HCT116 (cell line): ENCODE data around the gene CDC6. TPM values are rescaled to one million over a fixed set of nuclear protein-coding genes. Genes with fewer than 3 reads are reported as not detected.

Experiments used
- ATAC-seq: fragments of 200-7000 bp; cut with Tn5 transposase; 2 replicates; pipeline ENCODE4 v1.9.1; 2020; ENCODE audit warnings: mild to moderate bottlenecking, moderate library complexity
- BruUV-seq: library from RNA; stranded (reverse); fragments of 400-500 nt; replicated peaks from 2 replicates; lab custom pipeline; 2021; lab: Mats Ljungman, UMichigan
- CTCF ChIA-PET: fragments of 300-600 bp; sonication (Branson Sonifier 250); formaldehyde crosslinking; loops from one replicate; lab custom pipeline; 2021; ENCODE audit warnings: antibody characterized with exemption; lab: Charles Lee
- POLR2A ChIA-PET: fragments of 300-600, 350-600 bp; sonication (Branson Sonifier 250); formaldehyde crosslinking; loops from one replicate; lab custom pipeline; 2021; ENCODE audit warnings: antibody characterized with exemption; lab: Charles Lee
- RAD21 ChIA-PET, 2 experiments: fragments of 300-600 bp; sonication (Branson Sonifier 250); formaldehyde crosslinking; loops; one replicate each; lab custom pipeline; 2023; ENCODE audit warnings: low total read pairs in 2 of 2; ENCODE audit not compliant: uncharacterized antibody in 2 of 2, unreplicated experiment in 2 of 2, low non-redundant PET in 1 of 2; lab: Charles Lee
- DNase-seq: peaks from one replicate; pipeline ENCODE4 v3.0.0-alpha.2; 2010; ENCODE audit warnings: low read depth, low spot score
- H2AFZ ChIP-seq: fragments of 200-600 bp; shearing (Covaris generic), sonication (generic); 2 replicates; pipeline ENCODE4 v1.6.1; 2017; ENCODE audit warnings: low read depth, mixed run types, mixed read lengths, antibody characterized with exemption, low read length; ENCODE audit not compliant: poor library complexity, severe bottlenecking
- H3K27ac ChIP-seq: 2 replicates; pipeline ENCODE4 v1.5.1; 2012; ENCODE audit warnings: low read depth, low read length
- H3K27me3 ChIP-seq: fragments of 200-600 bp; sonication (generic); 2 replicates; pipeline ENCODE4 v1.6.1; 2016; ENCODE audit warnings: mixed run types, low read length, mixed read lengths; ENCODE audit not compliant: insufficient read depth
- H3K36me3 ChIP-seq, 2 experiments: fragments of 200-500 bp in 1 of 2; fragments of 200-600 bp in 1 of 2; sonication (Bioruptor generic) in 1 of 2; sonication (generic) in 1 of 2; 2 replicates each; pipeline versions ENCODE4 v1.5.1 to v1.6.1; 2014 to 2016; ENCODE audit warnings: low read length in 2 of 2, inconsistent platforms in 1 of 2, mixed read lengths in 1 of 2, mixed run types in 1 of 2; ENCODE audit not compliant: insufficient read depth in 2 of 2, control insufficient read depth in 1 of 2
- H3K4me1 ChIP-seq, 2 experiments: fragments of 200-600 bp in 1 of 2; sonication (generic) in 1 of 2; 2 replicates each; pipeline versions ENCODE4 v1.5.1 to v1.6.1; 2012 to 2017; ENCODE audit warnings: low read length in 2 of 2, inconsistent platforms in 1 of 2, mild to moderate bottlenecking in 1 of 2, mixed read lengths in 1 of 2, mixed run types in 1 of 2, moderate library complexity in 1 of 2; ENCODE audit not compliant: insufficient read depth in 2 of 2, control insufficient read depth in 1 of 2
- H3K4me2 ChIP-seq: fragments of 200-600 bp; sonication (generic); 2 replicates; pipeline ENCODE4 v1.6.1; 2017; ENCODE audit warnings: mixed run types, low read length, mixed read lengths
- H3K4me3 ChIP-seq, 2 experiments: fragments of 200-600 bp in 1 of 2; sonication (generic) in 1 of 2; replicated peaks in 1 of 2; 2 replicates each; pipeline ENCODE4 v1.5.1; 2011 to 2016; ENCODE audit warnings: low read length in 2 of 2, control low read depth in 1 of 2, low read depth in 1 of 2, mild to moderate bottlenecking in 1 of 2, mixed read lengths in 1 of 2, mixed run types in 1 of 2
- H3K79me2 ChIP-seq: fragments of 200-600 bp; sonication (generic); 2 replicates; pipeline ENCODE4 v1.6.1; 2017; ENCODE audit warnings: mild to moderate bottlenecking, mixed run types, low read length, moderate library complexity, mixed read lengths; ENCODE audit not compliant: insufficient read depth
- H3K9ac ChIP-seq: fragments of 200-600 bp; sonication (generic); 2 replicates; pipeline ENCODE4 v1.6.1; 2016; ENCODE audit warnings: low read length, mixed read lengths
- H3K9me2 ChIP-seq: fragments of 200-600 bp; sonication (generic), shearing (Covaris generic); 2 replicates; pipeline ENCODE4 v1.6.1; 2017; ENCODE audit warnings: mixed run types, mild to moderate bottlenecking, moderate library complexity; ENCODE audit not compliant: insufficient read depth
- H3K9me3 ChIP-seq, 2 experiments: fragments of 200-500 bp in 1 of 2; fragments of 200-600 bp in 1 of 2; sonication (Bioruptor generic) in 1 of 2; sonication (generic) in 1 of 2; 2 replicates each; pipeline ENCODE4 v1.6.1; 2014 to 2017; ENCODE audit warnings: low read length in 2 of 2, mixed read lengths in 2 of 2, inconsistent platforms in 1 of 2, low read depth in 1 of 2, mild to moderate bottlenecking in 1 of 2, mixed run types in 1 of 2, moderate library complexity in 1 of 2; ENCODE audit not compliant: control insufficient read depth in 1 of 2, insufficient read depth in 1 of 2
- H4K20me1 ChIP-seq: fragments of 200-600 bp; sonication (generic), shearing (Covaris generic); 2 replicates; pipeline ENCODE4 v1.6.1; 2017; ENCODE audit warnings: mixed run types, mild to moderate bottlenecking, moderate library complexity; ENCODE audit not compliant: insufficient read depth
- CBX3 ChIP-seq: IDR thresholded peaks from 2 replicates; pipeline ENCODE4 v1.6.1; 2012; ENCODE audit warnings: low read depth
- EGR1 ChIP-seq: IDR thresholded peaks from 2 replicates; pipeline ENCODE4 v1.6.1; 2012; ENCODE audit warnings: low read depth
- ELF1 ChIP-seq: IDR thresholded peaks from 2 replicates; pipeline ENCODE4 v1.6.1; 2012; ENCODE audit warnings: low read depth, borderline replicate concordance
- EZH2 ChIP-seq: fragments of 200-600 bp; sonication (generic); IDR thresholded peaks from 2 replicates; pipeline ENCODE4 v1.6.1; 2017; ENCODE audit warnings: antibody characterized with exemption, mixed run types
- EZH2phosphoT487 ChIP-seq: fragments of 200-600 bp; IDR thresholded peaks from 2 replicates; pipeline ENCODE4 v1.6.1; 2018; ENCODE audit warnings: antibody characterized with exemption, borderline replicate concordance
- POLR2A ChIP-seq: IDR thresholded peaks from 2 replicates; pipeline ENCODE4 v1.7.0; 2011; ENCODE audit warnings: borderline replicate concordance; ENCODE audit not compliant: insufficient read depth, insufficient read length; ENCODE audit errors: extremely low read depth
- POLR2AphosphoS5 ChIP-seq: IDR thresholded peaks from 2 replicates; pipeline ENCODE4 v1.6.1; 2011; ENCODE audit warnings: mild to moderate bottlenecking, low read depth, low read length, moderate library complexity
- SIN3A ChIP-seq: IDR thresholded peaks from 2 replicates; pipeline ENCODE4 v1.6.1; 2012; ENCODE audit warnings: low read depth
- SP1 ChIP-seq: IDR thresholded peaks from 2 replicates; pipeline ENCODE4 v1.6.1; 2012; ENCODE audit warnings: low read depth
- SRF ChIP-seq: IDR thresholded peaks from 2 replicates; pipeline ENCODE4 v1.6.1; 2012; ENCODE audit warnings: low read depth
- YY1 ChIP-seq: IDR thresholded peaks from 2 replicates; pipeline ENCODE4 v1.6.1; 2011; ENCODE audit warnings: low read length, low read depth, moderate library complexity, mild to moderate bottlenecking; ENCODE audit not compliant: insufficient replicate concordance; ENCODE audit errors: extremely low read depth
- ZNF274 ChIP-seq: fragments of 200-500 bp; sonication (Bioruptor generic); IDR thresholded peaks from 2 replicates; pipeline ENCODE4 v1.6.1; 2014; ENCODE audit warnings: mild to moderate bottlenecking, low read depth, low read length, inconsistent platforms
- intact Hi-C: fragments of 100-400 bp; cut with micrococcal nuclease; formaldehyde crosslinking; loops from 2 replicates; pipeline ENCODE4 v1.10.0; 2022
- total RNA-seq: library from RNA; stranded (reverse); gene quantifications from one replicate; pipeline ENCODE4 v1.2.1, GENCODE V29; 2021; ENCODE audit not compliant: unreplicated experiment
- TF ChIP-seq, protein P1 (sequence below): IDR thresholded peaks from 2 replicates; pipeline ENCODE4 v1.6.1; 2012; ENCODE audit warnings: low read depth
- TF ChIP-seq, protein P2 (sequence below): IDR thresholded peaks from 2 replicates; pipeline ENCODE4 v1.6.1; 2012

Gene CDC6
- total RNA-seq, 1 experiment from 2014 or later, result 117 TPM

DNA sequence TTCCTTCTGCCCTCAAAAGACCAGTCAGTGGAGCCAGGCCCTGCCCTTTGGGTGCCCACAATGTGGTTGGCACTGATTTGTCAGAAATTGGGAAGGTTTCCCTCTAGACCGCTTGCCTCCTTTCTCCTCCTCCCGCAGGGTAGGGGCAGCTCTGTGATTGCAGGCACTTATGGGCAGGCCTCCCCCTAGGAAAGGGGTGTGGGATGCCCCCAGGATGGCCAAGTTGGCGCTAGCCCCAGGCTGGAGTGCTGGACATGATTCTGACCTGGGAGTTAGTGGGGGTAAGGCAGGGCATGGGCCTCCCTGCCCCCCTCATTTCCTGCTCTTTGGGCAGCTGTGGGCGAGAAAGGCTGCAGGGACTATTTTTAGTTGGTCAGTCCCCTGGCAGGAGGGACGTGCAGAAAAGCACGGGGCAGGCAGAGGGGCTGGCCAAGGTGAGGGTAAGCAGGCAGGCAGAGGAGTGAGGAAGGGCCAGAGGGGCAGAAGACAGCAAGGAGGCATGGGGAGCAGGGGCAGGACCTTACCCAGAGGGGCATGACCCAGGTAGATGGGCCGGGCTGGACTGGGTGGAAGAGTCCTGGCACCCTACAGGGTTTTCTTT, 24.6 kb downstream of the CDC6 start:
- Histone ChIP-seq H3K4me3 (no peak overlapping the region), H3K27me3 (no peaks in the 10 kb centered on the region), H3K36me3 (no peaks in the 10 kb centered on the region), H3K4me2 (peak overlapping the region; percentile 77), H3K9ac (peak overlapping the region; percentile 34), H2AFZ (no peak overlapping the region), H3K9me3 (no peaks in the 10 kb centered on the region), H3K79me2 (no peaks in the 10 kb centered on the region), H4K20me1 (no peaks in the 10 kb centered on the region), H3K4me1 (peaks cover 78 to 99% of the 10 kb centered on the region in 2 experiments), H3K9me2 (no peaks in the 10 kb centered on the region), H3K27ac (peak overlapping the region; percentile 56)
- intact Hi-C loops, result no loop called here
- ATAC-seq, result no peak
- TF ChIP-seq SP1, result peak; percentile 71
- no peak for TF ChIP-seq ZNF274
- POLR2A ChIA-PET, result interaction anchor here (0.5 kb wide), 1 partner anchor 80 kb away, joined by 3 read pairs; no protein-coding TSS in a partner anchor
- CTCF ChIA-PET, result interaction anchor here (0.7 to 1.0 kb wide), 3 partner anchors 9 to 164 kb away, joined by 3 read pairs; no protein-coding TSS in a partner anchor
- RAD21 ChIA-PET, result no interaction called here
- DNase-seq, result no peak
- BruUV-seq, result no TSS peak

DNA sequence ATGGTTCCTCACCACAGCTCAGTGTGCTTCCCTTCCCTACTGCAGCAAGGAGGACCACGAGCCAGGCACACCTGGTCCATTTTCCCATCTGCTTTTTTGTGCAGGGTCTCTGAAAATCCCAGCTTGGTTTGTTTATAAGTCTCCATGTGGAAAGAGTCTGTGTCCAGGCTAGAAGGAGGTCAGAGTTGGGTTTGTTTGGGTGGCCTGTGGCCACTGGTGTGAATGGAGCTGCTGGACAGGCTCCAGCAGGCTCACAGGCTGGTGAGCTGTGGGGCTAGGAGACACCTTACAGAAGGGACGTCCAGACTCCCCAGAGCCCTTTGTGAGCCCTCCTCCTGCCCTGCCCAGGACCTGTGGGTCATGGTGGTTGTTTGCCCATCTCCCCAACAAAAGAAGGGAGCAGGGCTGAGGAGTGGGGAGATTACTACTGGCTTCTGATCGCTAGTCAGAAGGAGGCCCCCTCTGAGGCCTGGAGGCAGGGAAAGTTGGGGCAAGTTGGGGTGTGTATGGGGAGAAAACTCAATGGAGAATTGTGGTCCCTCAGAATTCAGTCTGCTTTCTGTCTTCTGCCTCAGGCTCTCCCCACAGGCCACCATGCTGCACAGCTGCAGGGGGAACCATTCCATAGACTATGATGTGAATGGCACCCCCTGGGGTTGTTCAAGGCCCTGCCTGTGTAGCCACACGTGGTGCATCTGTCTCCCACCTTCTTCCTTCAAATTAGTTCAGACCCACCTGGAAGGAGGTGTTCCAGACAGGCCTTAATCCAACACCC, 25.4 kb downstream of the CDC6 start:
- Histone ChIP-seq H4K20me1 (no peaks in the 10 kb centered on the region), H3K27me3 (no peaks in the 10 kb centered on the region), H3K4me2 (peak overlapping the region; percentile 77), H3K27ac (peak overlapping the region; percentile 56), H3K9me2 (no peaks in the 10 kb centered on the region), H3K4me3 (no peak overlapping the region), H3K79me2 (peaks cover under 1% of the 10 kb centered on the region; the same call in 1 of the 2 replicates), H3K9ac (no peak overlapping the region), H3K4me1 (peaks cover 82 to 97% of the 10 kb centered on the region in 2 experiments), H3K9me3 (no peaks in the 10 kb centered on the region), H2AFZ (no peak overlapping the region), H3K36me3 (no peaks in the 10 kb centered on the region)
- ChIA-PET POLR2A (no interaction called here), CTCF (interaction anchor here (0.8 kb wide), 1 partner anchor 42 kb away, joined by 3 read pairs; no protein-coding TSS in a partner anchor), RAD21 (no interaction called here)
- intact Hi-C loops, result no loop called here
- no peak for DNase-seq
- ATAC-seq, result no peak
- no TSS peak for BruUV-seq
- TF ChIP-seq SRF (no peak), CBX3 (no peak), POLR2AphosphoS5 (no peak), YY1 (no peak), ELF1 (no peak), POLR2A (no peak), EZH2phosphoT487 (no peak), ZNF274 (no peak), EGR1 (no peak), SIN3A (no peak), EZH2 (no peak)
- TF ChIP-seq, protein P1, sequence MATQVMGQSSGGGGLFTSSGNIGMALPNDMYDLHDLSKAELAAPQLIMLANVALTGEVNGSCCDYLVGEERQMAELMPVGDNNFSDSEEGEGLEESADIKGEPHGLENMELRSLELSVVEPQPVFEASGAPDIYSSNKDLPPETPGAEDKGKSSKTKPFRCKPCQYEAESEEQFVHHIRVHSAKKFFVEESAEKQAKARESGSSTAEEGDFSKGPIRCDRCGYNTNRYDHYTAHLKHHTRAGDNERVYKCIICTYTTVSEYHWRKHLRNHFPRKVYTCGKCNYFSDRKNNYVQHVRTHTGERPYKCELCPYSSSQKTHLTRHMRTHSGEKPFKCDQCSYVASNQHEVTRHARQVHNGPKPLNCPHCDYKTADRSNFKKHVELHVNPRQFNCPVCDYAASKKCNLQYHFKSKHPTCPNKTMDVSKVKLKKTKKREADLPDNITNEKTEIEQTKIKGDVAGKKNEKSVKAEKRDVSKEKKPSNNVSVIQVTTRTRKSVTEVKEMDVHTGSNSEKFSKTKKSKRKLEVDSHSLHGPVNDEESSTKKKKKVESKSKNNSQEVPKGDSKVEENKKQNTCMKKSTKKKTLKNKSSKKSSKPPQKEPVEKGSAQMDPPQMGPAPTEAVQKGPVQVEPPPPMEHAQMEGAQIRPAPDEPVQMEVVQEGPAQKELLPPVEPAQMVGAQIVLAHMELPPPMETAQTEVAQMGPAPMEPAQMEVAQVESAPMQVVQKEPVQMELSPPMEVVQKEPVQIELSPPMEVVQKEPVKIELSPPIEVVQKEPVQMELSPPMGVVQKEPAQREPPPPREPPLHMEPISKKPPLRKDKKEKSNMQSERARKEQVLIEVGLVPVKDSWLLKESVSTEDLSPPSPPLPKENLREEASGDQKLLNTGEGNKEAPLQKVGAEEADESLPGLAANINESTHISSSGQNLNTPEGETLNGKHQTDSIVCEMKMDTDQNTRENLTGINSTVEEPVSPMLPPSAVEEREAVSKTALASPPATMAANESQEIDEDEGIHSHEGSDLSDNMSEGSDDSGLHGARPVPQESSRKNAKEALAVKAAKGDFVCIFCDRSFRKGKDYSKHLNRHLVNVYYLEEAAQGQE, result no peak
- TF ChIP-seq, protein P2, sequence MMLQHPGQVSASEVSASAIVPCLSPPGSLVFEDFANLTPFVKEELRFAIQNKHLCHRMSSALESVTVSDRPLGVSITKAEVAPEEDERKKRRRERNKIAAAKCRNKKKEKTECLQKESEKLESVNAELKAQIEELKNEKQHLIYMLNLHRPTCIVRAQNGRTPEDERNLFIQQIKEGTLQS, result no peak
